ENCODE results near the gene DCAKD.

Gene DCAKD

GRCh38 chr17:45038728-45039634 lies 12.5 kb downstream of the DCAKD start:
- Histone ChIP-seq H3K36me3 (ENCODE audit: control insufficient read depth, insufficient read depth, low read length) (peaks cover 13% of the 10 kb centered on the region), H3K4me3 (replicated peaks; ENCODE audit: low read depth, low read length) (no peak overlapping the region), H3K27me3 (replicated peaks; ENCODE audit: control insufficient read depth, insufficient read depth, low read length) (no peaks in the 10 kb centered on the region)
- TF ChIP-seq CTCF (IDR thresholded peaks at IDR 0.05; ENCODE audit: insufficient read depth, low read length, poor library complexity, severe bottlenecking): no peak
- no peak for DNase-seq (ENCODE audit: extremely low read depth, insufficient read length)

GRCh38 chr17:45036691-45037090 lies 14.7 kb downstream of the DCAKD start:
- TF ChIP-seq CTCF (IDR thresholded peaks at IDR 0.05; ENCODE audit: insufficient read depth, low read length, poor library complexity, severe bottlenecking): no peak
- Histone ChIP-seq H3K36me3 (ENCODE audit: control insufficient read depth, insufficient read depth, low read length) (peaks cover 18% of the 10 kb centered on the region), H3K27me3 (replicated peaks; ENCODE audit: control insufficient read depth, insufficient read depth, low read length) (no peaks in the 10 kb centered on the region), H3K4me3 (replicated peaks; ENCODE audit: low read depth, low read length) (no peak overlapping the region)
- DNase-seq (ENCODE audit: extremely low read depth, insufficient read length): no peak

GRCh38 chr17:45035848-45036247 lies 15.6 kb downstream of the DCAKD start:
- H3K4me3 ChIP-seq (replicated peaks; ENCODE audit: low read depth, low read length): no peak overlapping the region

GRCh38 chr17:45034599-45034998 lies 16.8 kb downstream of the DCAKD start:
- Histone ChIP-seq H3K4me3 (replicated peaks; ENCODE audit: low read depth, low read length) (no peak overlapping the region), H3K27me3 (replicated peaks; ENCODE audit: control insufficient read depth, insufficient read depth, low read length) (no peaks in the 10 kb centered on the region), H3K36me3 (ENCODE audit: control insufficient read depth, insufficient read depth, low read length) (peaks cover 23% of the 10 kb centered on the region)
- no peak for DNase-seq (ENCODE audit: extremely low read depth, insufficient read length)
- TF ChIP-seq CTCF (IDR thresholded peaks at IDR 0.05; ENCODE audit: insufficient read depth, low read length, poor library complexity, severe bottlenecking): no peak

More at GRCh38 chr17:45035848-45036247, 15.6 kb downstream of the DCAKD start:
- no peak for TF ChIP-seq CTCF (IDR thresholded peaks at IDR 0.05; ENCODE audit: insufficient read depth, low read length, poor library complexity, severe bottlenecking)
- Histone ChIP-seq H3K36me3 (ENCODE audit: control insufficient read depth, insufficient read depth, low read length) (peaks cover 23% of the 10 kb centered on the region), H3K27me3 (replicated peaks; ENCODE audit: control insufficient read depth, insufficient read depth, low read length) (no peaks in the 10 kb centered on the region)
- no peak for DNase-seq (ENCODE audit: extremely low read depth, insufficient read length)

- Histone ChIP-seq H3K4me3 (replicated peaks; ENCODE audit: low read depth, low read length) (no peak overlapping the region), H3K36me3 (ENCODE audit: control insufficient read depth, insufficient read depth, low read length) (peaks cover 25% of the 10 kb centered on the region), H3K27me3 (replicated peaks; ENCODE audit: control insufficient read depth, insufficient read depth, low read length) (no peaks in the 10 kb centered on the region)
- TF ChIP-seq CTCF (IDR thresholded peaks at IDR 0.05; ENCODE audit: insufficient read depth, low read length, poor library complexity, severe bottlenecking): no peak
- DNase-seq (ENCODE audit: extremely low read depth, insufficient read length): no peak
Observed at GRCh38 chr17:45032174-45032541, 19.3 kb downstream of the DCAKD start.

Measured in GM06990 (cell line).